GM19395 (cell line): ENCODE data around the gene CTTNBP2.

ENCODE experiments used
- ATAC-seq: cut with Tn5 transposase; IDR thresholded peaks from one replicate; pipeline ENCODE4 v1.9.1; 2021; ENCODE audit warnings: mild to moderate bottlenecking, moderate library complexity; ENCODE audit not compliant: unreplicated experiment

The CTTNBP2 gene

DNA sequence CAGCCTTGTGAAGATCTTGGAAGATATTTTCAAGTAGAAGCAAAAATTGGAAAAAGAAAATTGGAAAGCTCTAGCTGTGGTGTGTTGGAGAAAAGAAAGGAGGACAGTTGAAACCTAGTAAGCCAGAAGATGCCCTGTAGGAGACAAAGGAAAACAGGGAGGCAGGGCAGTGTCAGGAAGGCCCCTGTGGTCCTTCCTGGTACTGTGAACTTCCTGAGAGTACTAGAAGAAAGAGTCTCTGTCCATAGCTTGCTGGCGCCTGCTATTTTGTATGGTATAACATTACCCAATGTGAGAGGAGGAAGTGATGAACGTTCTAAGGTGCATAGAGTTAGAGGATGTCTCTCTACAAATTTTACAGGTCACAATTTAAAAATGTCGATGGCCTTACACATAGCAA, 183.1 kb downstream of the CTTNBP2 start:
- no peak for ATAC-seq

DNA sequence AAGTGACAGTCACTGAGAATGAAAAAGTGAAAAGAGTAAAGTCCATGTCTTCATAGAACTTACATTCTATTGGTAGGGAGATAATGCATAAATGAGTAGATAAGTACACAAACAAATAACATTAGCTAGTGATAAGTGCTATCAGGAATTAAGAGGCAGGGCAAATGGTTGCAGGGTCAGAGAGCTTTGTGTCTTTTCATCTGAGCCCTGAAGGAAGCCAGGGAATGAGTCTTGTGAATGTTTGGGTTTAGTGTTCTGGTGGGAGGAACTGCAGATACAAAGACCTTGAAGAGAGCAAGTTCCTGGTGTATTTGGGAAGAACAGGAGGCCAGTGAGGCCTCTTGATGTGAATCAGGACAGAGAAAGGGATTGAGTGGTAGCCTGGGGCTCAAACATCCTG, 183.8 kb downstream of the CTTNBP2 start:
- no peak for ATAC-seq

DNA sequence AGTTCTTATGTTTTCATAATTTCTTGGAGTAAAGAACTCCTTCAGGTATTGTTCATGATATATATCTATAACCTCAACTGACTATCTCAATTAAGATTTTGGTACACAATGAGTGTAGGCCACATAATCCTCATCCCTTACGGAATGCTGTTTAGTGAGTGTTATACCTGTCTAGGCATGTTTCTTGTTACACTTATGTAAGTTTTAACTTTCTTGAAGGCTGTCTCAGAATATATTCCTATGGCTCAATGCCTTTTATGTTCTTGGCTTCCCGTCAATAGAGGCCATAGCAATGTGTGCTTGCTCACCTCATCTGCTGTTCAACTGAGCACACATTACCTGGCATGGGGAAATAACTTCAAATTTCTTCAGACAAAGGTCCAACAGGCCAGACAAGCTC, 185.1 kb downstream of the CTTNBP2 start:
- ATAC-seq, result no peak

DNA sequence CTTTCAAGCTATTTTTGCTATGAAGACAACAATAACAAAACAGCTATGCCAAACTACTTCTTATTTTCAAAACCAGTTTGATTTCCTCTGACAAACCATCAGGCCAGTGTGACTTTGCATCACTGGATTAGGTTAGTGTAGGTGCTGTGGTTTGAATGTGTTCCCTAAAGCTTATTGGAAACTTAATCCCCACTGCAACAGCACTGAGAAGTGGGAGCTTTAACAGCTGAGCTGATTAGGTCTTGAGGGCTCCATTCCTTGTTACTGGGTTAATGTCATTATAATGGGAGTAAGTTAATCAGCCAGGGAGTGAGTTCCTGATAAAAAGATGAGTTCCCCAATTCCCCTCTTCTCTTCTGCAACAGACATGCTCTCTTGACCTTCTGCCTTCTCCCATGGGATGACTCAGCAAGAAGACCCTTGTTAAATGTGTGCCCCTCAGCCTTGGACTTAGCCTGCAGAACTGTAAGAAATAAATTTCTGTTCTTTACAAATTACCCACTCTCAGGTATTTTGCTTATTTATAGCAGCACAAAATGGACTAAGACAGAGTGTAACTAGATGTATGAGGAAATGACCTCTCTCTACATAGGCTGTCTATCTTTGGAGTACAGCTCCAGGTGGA, 186.8 kb downstream of the CTTNBP2 start:
- no peak for ATAC-seq

DNA sequence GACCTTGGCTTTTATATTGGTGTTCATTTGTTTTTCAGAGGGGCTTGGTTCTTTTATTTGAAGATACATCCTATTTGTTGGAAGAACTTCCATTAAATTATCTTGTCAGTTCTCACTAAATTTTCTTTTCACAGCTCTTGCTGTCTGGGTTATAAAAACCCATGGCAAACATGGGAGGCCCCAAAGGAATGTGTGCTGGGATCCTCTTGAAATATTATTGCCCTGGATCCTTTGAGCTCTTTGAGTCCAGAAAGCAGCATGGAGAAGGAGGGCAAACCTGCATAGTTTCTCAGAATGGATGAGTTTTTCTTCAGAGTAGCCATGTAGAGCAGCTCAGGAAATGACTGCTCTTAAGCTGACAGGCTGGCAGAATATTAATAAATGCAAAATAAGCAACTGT, 187.4 kb downstream of the CTTNBP2 start:
- ATAC-seq, result no peak

DNA sequence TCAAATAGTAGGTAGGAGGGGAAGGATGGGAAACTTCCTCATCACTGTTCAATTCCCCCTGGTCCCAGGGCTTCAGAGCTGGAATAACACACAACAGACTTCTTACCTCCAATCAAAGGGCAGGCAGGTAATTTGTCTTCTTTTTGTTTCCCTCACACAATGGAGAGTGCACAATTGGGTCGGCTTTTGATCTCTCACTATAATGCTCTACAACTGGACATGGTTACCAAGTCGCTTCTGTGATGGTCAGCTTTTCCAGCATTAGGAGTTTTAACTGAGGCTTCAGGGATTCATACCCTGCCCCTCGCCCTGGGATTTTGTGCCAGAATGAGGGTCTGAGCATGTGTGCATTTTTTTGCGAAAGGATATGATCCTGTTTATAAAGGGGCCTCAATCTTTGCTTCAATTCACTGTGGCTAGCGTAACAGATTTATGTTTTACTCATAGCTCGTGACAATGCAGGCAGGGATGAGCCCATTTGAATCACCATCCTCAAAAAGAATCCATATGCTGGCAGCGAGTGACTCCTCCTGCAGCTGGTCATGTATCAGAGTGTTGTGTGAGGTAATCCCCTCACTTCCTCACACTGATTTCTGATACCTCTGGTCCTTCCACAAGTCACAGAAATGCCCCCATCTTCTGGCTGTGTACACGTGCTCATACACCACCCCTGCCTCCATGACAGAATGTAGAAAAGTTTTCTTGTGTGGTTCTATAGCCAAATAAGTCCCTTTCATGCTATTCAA, 189.6 kb downstream of the CTTNBP2 start:
- ATAC-seq, result no peak

DNA sequence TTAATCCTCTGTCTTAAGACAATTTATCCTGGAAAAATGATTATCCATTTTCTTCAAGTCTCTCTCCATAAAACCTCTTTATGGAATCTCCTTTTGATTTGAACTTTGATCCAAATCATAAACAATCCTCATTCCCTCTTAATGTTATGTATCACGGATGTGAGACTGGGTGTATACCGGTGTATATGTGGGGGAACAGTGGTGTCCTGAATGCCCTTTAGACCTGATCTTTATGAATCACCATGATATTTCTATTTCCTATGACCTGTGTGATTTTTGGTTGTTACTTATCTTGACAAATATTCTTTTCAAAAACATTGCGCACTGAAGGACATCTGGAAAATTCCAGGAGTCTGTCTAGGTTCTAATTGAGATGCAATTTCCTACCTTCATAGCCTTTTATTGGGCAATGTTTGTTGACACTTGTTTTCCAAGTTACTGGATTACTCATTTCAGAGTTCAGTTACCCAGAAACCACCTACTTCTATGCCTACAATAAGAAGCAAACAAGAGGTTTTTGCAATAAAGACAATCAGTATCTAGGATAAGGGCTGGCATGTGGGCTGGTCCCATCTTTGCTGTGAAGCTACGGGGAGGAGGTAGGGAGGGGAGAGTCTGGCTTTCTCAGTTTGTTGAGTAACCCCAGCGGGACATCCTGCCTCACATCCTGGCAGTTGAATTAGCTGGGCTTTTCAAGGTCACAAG, 190.4 kb downstream of the CTTNBP2 start:
- no peak for ATAC-seq

DNA sequence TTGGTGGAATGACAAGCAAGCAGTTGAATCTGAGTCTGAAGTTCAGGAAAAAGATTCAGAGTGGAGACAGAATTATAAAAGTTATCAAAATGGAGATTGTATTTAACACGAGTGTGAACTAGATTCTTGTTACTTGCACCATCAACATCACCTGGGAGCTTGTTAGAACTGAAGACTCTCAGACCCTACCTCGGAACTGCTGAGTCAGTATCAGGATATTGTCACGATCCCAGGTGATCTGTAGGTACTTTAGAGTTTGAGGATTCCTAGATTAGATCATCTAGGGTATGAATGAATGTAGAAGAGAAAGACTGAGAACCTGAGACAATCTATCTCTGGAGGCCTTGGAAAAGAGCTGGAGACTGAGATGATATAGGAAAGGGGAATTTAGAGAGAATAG, 194.1 kb downstream of the CTTNBP2 start:
- no peak for ATAC-seq

DNA sequence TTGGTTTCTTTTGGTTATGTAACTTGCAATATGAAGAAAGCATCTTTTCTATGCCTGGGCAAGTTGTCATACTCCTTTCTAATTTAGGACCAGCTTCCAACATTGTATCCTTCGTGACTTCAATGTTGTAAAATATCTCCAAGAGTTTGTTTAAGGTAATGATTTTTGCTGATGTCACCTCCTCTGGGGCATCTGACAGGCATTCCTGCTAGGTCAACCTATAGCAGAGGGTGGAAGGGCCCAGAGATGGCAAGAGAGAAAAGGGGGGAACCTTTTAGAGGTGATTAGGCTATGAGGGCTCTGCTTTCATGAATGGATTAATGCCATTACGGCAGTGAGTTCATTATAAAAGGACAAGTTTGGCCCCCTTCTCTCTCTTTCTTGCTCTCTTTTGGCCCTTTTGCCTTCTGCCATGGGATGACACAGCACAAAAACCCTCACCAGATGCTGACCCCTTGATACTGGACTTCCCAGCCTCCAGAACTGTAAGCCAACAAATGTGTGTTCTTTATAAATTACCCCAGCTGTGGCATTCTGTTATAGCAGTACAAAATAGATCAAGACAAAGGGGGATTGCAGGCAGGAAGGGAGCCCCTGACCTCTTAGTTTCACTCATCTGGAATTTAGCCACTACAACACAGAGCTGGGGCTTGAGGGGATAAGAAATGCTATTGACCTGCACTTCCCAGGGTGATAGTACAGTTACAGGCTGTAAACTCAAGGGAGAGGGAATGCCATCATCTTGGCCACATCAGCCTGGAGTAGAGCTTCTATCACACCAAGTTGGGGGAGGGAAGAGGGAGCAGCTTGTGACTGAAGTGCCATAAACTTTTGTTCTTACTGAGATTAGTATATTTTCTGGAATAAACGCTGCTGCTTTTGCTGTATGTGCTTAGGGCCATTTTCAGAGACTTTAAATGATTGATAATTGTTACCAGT, 197.5 kb downstream of the CTTNBP2 start:
- no peak for ATAC-seq

DNA sequence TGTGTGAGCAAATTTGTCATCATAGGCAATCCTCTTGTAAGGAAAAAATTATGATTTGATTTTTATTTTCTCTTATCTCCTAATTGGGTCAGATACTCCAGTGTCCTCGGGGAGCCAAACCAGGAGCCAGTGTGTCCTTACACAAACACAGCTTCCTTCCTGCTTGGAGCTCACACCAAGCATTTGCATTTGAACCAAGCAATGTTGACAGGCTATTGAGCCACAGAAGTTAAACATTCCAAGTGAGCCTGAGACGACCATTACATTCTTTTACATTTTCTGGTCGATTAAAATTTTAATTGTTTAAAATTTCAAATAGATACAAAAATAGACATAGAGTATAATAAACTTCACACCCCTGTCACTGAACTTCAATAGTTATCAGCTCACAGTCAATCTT, 198.6 kb downstream of the CTTNBP2 start:
- no peak for ATAC-seq

DNA sequence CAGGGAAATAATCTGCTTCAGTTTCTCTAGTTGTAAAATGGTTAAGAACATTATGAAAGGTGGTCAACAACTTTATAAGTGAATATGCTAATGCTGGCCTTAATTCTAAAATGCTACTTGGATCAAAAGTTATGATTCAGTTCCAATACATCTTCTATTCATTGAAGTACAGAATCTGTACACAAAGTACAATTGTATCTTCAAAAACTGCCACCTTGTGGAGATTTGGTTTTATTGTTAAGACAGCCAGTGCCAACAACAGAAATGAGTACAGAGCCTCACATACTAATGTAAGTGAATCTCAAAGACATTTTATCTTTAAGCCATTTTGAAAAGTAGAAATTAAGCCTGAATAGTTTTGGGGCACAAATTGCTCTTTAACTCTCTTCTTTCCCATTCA, 199.4 kb downstream of the CTTNBP2 start:
- ATAC-seq, result no peak

DNA sequence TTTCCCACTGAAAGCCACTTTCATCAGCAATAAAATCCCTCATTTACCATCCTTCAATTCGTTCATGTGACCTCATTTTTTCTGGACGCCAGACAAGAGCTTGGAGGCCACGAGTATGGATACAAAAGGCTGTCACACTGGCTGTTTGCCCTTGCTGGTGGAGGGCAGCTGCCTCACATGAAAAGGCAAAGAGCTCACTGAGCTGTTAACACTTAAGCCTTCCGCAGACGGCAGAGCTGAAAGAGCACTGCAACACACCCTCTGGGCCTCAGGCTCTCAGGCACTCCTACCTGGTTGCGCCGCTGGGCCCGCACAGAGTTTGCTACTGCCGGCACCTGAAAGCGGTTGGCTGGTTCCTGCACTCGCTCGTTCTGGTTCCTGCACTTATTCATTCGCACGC, 199.9 kb downstream of the CTTNBP2 start:
- ATAC-seq, result no peak

DNA sequence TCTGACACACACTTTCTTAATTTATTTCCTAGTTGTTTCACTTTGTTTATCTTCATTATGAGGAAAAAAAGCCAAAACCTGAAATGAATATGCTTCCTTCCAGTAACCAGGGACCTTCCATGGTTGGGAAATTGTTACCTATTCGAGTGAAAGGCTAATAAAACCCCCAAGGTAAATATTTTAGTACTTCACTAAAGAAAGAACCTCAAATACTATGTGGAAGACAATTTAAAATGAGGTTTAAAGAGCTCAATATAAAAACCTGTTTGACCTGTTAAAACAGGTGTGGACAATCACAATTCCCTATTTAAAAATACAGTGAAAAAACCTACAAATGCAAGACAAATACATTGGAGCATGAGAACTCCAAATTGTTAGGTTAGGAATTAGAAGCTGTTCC, 200.8 kb downstream of the CTTNBP2 start:
- no peak for ATAC-seq

DNA sequence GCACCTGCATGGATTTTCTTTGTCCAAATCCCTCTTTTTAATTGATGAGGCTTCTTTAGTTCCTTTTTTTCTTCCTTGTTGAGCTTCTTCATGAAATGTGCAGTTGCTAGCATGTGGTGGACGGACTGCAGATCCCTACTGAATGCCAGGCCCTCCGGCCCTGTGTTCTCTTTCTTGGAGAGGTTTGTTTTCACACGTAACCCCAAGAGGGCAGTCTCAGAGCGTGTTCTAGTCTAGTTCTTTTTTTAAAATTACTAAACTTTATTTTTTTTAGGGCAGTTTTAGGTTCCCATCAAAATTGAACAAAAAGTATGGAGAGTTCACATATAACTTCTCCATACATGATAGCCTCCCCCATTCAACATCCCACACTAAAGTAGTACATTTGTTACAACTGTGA, 203.4 kb downstream of the CTTNBP2 start:
- no peak for ATAC-seq

DNA sequence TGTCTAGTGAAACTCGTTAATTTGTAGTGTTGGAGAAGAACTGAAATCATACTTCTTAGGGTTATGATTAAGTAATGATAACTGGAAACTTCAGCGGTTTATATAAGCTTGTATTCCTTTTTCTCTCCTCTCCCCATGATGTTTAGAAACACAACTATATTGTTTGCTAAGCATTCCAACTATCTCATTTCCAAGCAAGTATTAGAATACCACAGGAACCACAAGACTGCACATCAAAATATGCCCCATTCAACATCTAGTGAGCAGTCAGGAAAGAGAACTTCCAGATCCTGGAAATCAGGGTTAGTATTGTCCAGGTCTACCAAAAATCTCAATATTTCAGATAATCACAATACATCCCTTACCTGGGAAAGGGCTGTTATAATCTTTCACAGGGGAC, 205.8 kb downstream of the CTTNBP2 start:
- no peak for ATAC-seq

DNA sequence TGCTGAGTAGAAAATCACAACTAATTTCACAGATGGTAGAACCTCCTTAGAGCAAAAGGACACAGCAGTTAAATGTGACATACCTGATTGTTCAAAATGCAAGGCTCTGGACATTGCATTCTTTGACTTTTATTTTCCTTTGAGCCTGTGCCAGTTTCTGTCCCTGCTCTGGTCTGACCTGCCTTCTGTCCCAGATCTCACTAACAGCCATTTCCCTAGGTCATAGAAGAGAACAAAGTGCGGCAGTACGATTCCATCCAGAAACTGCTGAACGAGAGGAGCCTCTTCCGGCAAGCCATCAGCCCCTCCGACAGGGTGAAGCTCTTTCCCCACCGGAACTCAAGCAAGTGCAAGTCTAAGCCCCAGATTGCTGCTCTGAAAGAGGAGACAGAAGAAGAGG, 206.6 kb downstream of the CTTNBP2 start:
- ATAC-seq, result no peak

DNA sequence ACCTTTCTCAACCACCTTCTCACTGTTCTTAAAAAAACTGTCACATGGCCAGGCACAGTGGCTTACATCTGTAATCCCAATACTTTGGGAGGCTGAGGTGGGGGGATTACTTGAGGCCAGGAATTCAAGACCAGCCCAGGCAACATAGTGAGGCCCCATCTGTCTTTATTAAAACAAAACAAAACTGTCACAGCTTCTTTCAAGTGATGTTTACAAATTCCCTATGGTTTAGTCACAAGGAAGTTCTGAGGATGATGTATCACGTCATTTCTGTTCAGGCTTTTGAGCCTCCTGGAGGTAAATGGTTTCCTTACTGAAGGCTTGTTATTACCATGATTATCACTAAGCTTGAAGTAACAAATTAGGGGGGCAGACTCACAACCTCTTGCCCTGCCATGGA, 207.2 kb downstream of the CTTNBP2 start:
- no peak for ATAC-seq

DNA sequence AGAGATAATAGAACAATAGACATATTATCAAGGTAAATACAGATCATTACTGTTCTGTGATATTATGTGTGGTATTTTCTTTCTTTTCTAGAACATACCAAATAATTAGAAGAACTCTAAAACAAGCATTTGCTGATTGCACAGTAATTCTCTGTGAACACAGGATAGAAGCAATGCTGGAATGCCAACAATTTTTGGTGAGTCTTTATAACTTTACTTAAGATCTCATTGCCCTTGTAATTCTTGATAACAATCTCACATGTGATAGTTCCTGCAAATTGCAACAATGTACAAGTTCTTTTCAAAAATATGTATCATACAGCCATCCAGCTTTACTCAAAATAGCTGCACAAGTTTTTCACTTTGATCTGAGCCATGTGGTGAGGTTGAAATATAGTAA, 207.9 kb downstream of the CTTNBP2 start:
- no peak for ATAC-seq

DNA sequence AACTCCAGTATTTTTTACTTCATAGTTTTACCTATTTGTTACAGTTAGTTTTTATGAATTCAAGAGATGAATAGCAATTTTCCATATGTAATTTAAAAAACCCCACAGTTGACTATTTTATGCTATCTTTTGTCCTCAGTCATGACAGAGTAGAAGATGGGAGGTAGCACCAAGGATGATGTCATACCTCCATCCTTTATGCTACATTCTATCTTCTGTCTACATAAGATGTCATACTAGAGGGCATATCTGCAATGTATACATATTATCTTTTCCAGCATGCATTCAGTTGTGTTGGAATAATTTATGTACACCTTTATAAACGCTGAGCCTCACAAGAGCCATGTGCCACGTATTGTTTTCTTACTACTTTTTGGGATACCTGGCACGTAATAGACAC, 209.2 kb downstream of the CTTNBP2 start:
- ATAC-seq, result no peak

DNA sequence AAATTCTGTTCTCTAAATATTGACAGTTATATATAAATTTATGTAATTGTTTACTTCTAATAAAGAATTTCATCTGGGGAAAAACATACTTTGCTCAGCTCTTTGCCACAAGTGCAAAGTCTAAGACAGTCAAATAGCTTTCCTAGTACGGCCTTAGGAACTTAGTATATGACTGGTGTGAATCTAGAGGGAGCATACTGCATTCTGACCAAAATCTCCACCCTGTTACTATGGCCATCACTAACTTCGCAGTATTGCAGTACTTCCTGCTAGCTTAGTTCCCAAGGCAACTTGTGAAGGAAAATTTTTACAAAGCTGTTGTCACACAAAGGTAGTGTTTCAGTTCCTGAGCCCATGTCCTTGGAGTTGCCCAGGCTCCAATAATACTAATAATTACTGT, 211.9 kb downstream of the CTTNBP2 start:
- ATAC-seq, result no peak
